Activated T-cell treated with anti-CD3 and anti-CD28 coated beads, Interleukin-2, amount 50 U/mL, for 4 hours (primary cell): Measurements from ENCODE around the gene DET1. TPM values are rescaled to one million over a fixed set of nuclear protein-coding genes. Genes with fewer than 3 reads are reported as not detected.
"Not testable (repeated sequence)": the region's sequence is repeated elsewhere in the genome, so short reads cannot be mapped to it uniquely, and the experiment has no call there.

Source experiments
- ATAC-seq, 2 donors: fragments of 200-7000 bp; cut with Tn5 transposase; one replicate each; pipeline ENCODE4 v1.10.0; 2021
- DNase-seq: peaks from one replicate; pipeline ENCODE4 v3.0.0-alpha.2; 2020
- H3K27me3 Mint-ChIP-seq: one replicate; pipeline ENCODE4 v1.8.0; 2021; ENCODE audit warnings: low read depth, mixed read lengths
- H3K36me3 Mint-ChIP-seq: one replicate; pipeline ENCODE4 v1.8.0; 2022; ENCODE audit warnings: mixed read lengths; ENCODE audit not compliant: insufficient read depth
- H3K4me1 Mint-ChIP-seq: one replicate; pipeline ENCODE4 v1.8.0; 2021; ENCODE audit warnings: low read depth, mixed read lengths
- H3K4me3 Mint-ChIP-seq: one replicate; pipeline ENCODE4 v1.8.0; 2021; ENCODE audit warnings: mild to moderate bottlenecking, moderate library complexity, mixed read lengths
- H3K9me3 Mint-ChIP-seq: one replicate; pipeline ENCODE4 v1.8.0; 2021; ENCODE audit warnings: mixed read lengths
- total RNA-seq, 3 donors: library from RNA; stranded (reverse); gene quantifications; one replicate each; pipeline ENCODE4 v1.2.1, GENCODE V29; 2021

DET1 gene
- total RNA-seq, 3 donors from 2014 or later: 0.87 to 1.0 (median 0.98) TPM

DNA sequence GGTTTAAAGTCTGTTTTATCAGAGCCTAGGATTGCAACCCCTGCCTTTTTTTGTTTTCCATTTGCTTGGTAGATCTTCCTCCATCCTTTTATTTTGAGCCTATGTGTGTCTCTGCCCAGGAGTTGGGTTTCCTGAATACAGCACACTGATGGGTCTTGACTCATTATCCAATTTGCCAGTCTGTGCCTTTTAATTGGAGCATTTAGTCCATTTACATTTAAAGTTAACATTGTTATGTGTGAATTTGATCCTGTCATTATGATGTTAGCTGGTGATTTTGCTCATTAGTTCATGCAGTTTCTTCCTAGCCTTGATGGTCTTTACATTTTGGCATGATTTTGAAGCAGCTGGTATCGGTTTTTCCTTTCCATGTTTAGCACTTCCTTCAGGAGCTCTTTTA, 11.5 kb upstream of the DET1 start:
- ATAC-seq, DNase-seq: not testable (repeated sequence)

DNA sequence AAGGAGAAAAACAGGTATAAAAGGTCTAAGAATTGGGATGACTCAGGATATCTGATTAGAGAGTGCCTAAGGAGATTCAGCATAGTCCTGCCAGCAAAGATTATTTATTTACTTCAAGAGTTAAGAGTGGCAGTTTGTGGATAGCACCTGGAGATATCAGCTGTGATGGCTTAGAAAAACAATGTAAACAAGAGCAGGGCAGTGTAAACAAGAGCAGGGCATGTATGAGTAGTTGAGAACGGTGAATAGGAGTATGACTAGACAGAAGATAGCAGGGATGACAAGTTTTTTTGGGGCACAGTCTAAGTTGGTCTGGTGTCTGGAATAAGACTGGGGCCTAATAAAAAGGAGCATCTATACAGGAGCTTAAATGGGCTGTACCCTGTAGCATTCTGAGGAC, 1.5 kb upstream of the DET1 start:
- H3K9me3 Mint-ChIP-seq, DNase-seq, H3K4me3 Mint-ChIP-seq, H3K27me3 Mint-ChIP-seq, H3K36me3 Mint-ChIP-seq, ATAC-seq: not testable (repeated sequence)
- peaks cover 15% of the 10 kb centered on the region for H3K4me1 Mint-ChIP-seq

More for the DNA sequence above, 11.5 kb upstream of the DET1 start:
- H3K27me3 Mint-ChIP-seq: peaks cover 13% of the 10 kb centered on the region
- not testable (repeated sequence) for H3K4me3 Mint-ChIP-seq, H3K4me1 Mint-ChIP-seq, H3K36me3 Mint-ChIP-seq, H3K9me3 Mint-ChIP-seq

- peak overlapping the region; percentile 90 for H3K4me3 Mint-ChIP-seq
- not testable (repeated sequence) for H3K9me3 Mint-ChIP-seq, H3K27me3 Mint-ChIP-seq, H3K36me3 Mint-ChIP-seq, ATAC-seq, DNase-seq
- peaks cover 15% of the 10 kb centered on the region for H3K4me1 Mint-ChIP-seq
These were observed 768 bp downstream of the DET1 start for GRCh38 chr15:88545578-88546247.

DNA sequence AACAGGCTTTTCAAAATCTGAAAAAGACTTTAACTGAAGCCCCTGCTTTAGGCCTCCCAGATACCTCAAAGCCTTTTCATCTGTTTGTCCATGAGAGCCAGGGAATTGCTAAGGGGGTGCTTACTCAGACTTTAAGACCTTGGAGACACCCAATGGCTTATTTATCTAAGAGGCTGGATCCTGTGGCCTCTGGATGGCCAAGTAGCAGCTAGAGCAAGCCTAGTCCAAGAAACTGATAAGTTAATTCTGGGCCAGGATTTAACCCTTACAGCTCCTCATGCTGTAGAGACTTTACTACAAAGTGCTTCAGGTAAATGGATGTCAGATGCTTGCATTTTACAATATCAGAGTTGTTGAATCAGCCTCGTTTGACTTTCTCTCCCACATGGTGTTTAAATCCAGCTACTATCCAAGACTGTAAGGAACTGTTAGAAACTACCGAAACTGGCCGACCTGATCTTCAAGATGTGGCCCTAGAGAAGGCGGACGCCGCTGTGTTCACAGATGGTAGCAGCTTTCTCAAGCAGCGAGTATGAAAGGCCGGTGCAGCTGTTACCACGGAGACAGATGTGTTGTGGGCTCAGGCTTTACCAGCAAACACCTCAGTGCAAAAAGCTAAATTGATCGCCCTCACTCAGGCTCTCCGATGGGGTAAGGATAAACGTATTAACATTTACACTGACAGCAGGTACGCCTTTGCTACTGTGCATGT, 3.3 kb downstream of the DET1 start:
- H3K27me3 Mint-ChIP-seq: no peaks in the 10 kb centered on the region
- peaks cover 15% of the 10 kb centered on the region for H3K4me1 Mint-ChIP-seq
- no peak for DNase-seq
- H3K9me3 Mint-ChIP-seq: peaks cover 4% of the 10 kb centered on the region
- no peak for ATAC-seq
- no peak overlapping the region for H3K4me3 Mint-ChIP-seq
- H3K36me3 Mint-ChIP-seq: peaks cover 3% of the 10 kb centered on the region

GRCh38 chr15:88542342-88542733, 4.1 kb downstream of the DET1 start:
- ATAC-seq: no peak
- H3K9me3 Mint-ChIP-seq: peaks cover 4% of the 10 kb centered on the region
- no peaks in the 10 kb centered on the region for H3K27me3 Mint-ChIP-seq
- no peak for DNase-seq
- H3K4me1 Mint-ChIP-seq: peaks cover 14% of the 10 kb centered on the region
- H3K36me3 Mint-ChIP-seq: peaks cover 3% of the 10 kb centered on the region
- no peak overlapping the region for H3K4me3 Mint-ChIP-seq

DNA sequence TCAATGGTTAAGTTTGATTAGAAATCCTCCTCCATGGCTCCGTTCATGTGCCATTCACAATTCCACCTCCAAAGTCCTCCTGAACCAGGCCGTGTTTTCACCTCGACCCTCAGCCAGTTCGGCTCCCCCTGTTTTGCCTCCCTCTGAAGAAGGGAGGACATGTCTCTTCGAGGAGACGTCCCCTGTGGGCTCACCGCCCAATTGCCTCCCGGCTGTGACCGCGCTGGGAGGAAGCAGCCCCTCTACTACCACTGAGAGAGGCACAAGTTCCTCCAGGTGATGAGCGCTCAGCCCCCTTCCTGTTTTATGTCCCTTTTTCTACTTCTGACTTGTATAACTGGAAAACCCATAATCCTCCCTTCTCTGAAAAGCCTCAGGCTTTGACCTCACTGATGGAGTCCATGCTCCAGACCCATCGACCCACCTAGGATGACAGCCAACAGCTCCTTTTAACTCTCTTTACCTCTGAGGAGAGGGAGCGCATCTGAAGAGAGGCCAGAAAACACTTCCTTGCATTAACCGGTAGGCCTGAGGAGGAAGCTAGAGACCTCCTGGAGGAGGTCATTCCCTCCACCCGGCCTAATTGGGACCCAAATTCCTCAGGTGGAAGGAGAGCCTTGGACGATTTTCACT, 4.7 kb downstream of the DET1 start:
- Mint-ChIP-seq H3K4me1 (peaks cover 9% of the 10 kb centered on the region), H3K9me3 (peaks cover under 1% of the 10 kb centered on the region), H3K4me3 (no peak overlapping the region), H3K36me3 (peaks cover 3% of the 10 kb centered on the region), H3K27me3 (no peaks in the 10 kb centered on the region)
- DNase-seq (no peak), ATAC-seq (no peak)

DNA sequence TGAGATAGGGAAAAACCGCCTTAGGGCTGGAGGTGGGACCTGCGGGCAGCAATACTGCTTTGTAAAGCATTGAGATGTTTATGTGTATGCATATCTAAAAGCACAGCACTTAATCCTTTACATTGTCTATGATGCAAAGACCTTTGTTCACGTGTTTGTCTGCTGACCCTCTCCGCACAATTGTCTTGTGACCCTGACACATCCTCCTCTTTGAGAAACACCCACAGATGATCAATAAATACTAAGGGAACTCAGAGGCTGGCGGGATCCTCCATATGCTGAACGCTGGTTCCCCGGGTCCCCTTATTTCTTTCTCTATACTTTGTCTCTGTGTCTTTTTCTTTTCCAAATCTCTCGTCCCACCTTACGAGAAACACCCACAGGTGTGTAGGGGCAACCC, 5.4 kb downstream of the DET1 start:
- DNase-seq, H3K9me3 Mint-ChIP-seq, H3K36me3 Mint-ChIP-seq, H3K4me1 Mint-ChIP-seq, ATAC-seq, H3K4me3 Mint-ChIP-seq, H3K27me3 Mint-ChIP-seq: not testable (repeated sequence)

DNA sequence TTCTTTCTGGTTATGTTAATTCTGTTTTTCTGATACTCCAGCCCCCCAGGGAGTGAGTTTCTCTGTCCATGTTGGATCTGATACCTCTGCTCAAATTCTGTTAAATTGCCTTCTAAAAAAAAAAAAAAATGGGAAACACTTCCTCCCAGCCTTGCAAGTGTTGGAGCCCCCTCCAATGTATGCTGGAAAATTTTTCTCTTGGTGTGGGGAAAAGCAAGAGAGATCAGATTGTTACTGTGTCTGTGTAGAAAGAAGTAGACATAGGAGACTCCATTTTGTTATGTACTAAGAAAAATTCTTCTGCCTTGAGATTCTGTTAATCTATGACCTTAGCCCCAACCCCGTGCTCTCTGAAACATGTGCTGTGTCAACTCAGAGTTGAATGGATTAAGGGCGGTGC, 6.1 kb downstream of the DET1 start:
- H3K27me3 Mint-ChIP-seq, H3K4me3 Mint-ChIP-seq, DNase-seq, H3K36me3 Mint-ChIP-seq, ATAC-seq, H3K9me3 Mint-ChIP-seq, H3K4me1 Mint-ChIP-seq: not testable (repeated sequence)

DNA sequence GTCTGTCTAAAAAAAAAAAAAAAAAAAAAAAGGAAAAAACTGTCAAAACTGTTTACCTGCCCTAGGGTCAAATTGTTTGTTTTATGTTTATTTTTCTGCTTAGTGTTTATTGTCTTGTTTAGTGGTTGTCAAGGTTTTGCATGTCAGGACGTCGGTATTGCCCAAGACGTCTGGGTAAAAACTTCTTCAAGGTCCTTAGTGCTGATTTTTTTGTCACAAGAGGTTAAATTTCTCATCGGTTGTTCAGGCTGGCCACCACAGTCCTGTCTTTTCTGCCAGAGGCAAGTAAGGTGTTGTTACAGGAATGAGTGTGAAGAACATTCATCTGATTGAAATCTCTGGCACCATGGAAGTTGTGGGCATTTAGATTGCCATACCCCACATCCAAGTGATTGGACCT, 7.0 kb downstream of the DET1 start:
- no peak for DNase-seq
- H3K36me3 Mint-ChIP-seq: peaks cover 11% of the 10 kb centered on the region
- H3K9me3 Mint-ChIP-seq: peaks cover 4% of the 10 kb centered on the region
- no peaks in the 10 kb centered on the region for H3K27me3 Mint-ChIP-seq
- no peak for ATAC-seq
- H3K4me1 Mint-ChIP-seq: no peaks in the 10 kb centered on the region
- no peak overlapping the region for H3K4me3 Mint-ChIP-seq

- Mint-ChIP-seq H3K9me3 (peaks cover 8% of the 10 kb centered on the region), H3K4me1 (no peaks in the 10 kb centered on the region), H3K27me3 (no peaks in the 10 kb centered on the region), H3K4me3 (no peak overlapping the region), H3K36me3 (peaks cover 15% of the 10 kb centered on the region)
- DNase-seq: no peak
- no peak for ATAC-seq
These were observed 7.5 kb downstream of the DET1 start for GRCh38 chr15:88538972-88539371.

GRCh38 chr15:88537591-88538317, 8.7 kb downstream of the DET1 start:
- Mint-ChIP-seq H3K4me3 (no peak overlapping the region), H3K4me1 (no peaks in the 10 kb centered on the region), H3K36me3 (peaks cover 22% of the 10 kb centered on the region), H3K9me3 (peaks cover 13% of the 10 kb centered on the region), H3K27me3 (no peaks in the 10 kb centered on the region)
- DNase-seq (no peak), ATAC-seq (no peak)

DNA sequence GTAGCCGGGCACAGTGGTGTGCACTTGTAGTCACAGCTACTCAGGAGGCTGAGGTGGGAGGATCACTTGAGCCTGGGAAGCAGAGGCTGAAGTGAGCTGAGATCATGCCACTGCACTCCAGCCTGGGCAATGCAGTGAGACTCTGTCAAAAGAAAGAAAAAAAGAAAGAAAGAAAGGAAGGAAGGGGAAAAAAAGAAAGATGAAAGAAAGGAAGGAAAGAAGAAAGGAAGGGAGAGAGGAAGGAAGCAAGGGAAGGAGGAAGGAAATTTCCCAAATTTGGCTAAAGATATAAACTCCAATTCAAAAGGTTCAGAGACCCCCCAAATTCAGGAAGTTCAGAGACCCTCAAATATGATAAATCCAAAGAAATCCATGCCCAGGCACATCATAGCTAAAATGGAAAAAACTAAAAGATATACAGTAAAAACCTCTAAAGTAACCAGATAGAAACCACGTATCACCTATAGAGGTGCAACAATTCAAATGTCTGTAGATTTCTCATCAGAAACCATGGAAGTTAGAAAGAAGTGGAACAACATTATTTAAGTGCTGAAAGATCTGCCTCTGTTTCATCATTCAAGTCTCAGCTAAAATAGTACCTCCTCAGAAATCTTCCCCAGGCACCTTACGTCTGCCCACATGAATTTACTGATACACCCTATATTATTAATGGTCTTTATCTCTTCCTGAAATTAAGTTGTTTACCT, 10.7 kb downstream of the DET1 start:
- Mint-ChIP-seq H3K9me3 (peaks cover 13% of the 10 kb centered on the region), H3K4me1 (no peaks in the 10 kb centered on the region), H3K27me3 (no peaks in the 10 kb centered on the region), H3K4me3 (no peak overlapping the region), H3K36me3 (peaks cover 33% of the 10 kb centered on the region)
- DNase-seq: no peak
- no peak for ATAC-seq

DNA sequence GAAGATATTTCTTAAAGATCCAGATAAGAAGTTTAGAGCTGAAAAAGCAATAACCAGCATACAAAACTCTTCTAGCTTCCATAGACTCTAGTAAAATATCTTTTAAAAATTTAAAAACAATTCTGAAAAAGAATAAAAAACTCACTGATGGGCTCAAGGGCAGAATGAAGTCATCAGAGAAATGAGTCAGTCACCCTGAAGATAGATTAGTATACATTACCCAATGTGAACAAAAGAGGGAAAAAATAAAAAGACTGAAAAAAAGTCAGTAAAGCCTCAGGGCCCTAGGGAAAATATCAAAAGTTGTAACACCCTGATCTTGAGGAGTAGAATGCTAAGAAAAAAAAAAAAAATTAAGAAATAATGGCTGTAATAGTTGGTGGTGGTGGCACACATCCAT, 11.4 kb downstream of the DET1 start:
- DNase-seq: no peak
- H3K4me3 Mint-ChIP-seq: no peak overlapping the region
- no peaks in the 10 kb centered on the region for H3K27me3 Mint-ChIP-seq
- H3K9me3 Mint-ChIP-seq: peaks cover 13% of the 10 kb centered on the region
- H3K4me1 Mint-ChIP-seq: no peaks in the 10 kb centered on the region
- peaks cover 39% of the 10 kb centered on the region for H3K36me3 Mint-ChIP-seq
- no peak for ATAC-seq

- H3K4me1 Mint-ChIP-seq: no peaks in the 10 kb centered on the region
- H3K27me3 Mint-ChIP-seq: no peaks in the 10 kb centered on the region
- H3K9me3 Mint-ChIP-seq: peaks cover 13% of the 10 kb centered on the region
- H3K36me3 Mint-ChIP-seq: peaks cover 50% of the 10 kb centered on the region
- H3K4me3 Mint-ChIP-seq: no peak overlapping the region
- ATAC-seq (no peak), DNase-seq (no peak)
These were observed 13.1 kb downstream of the DET1 start for GRCh38 chr15:88533376-88533775.
